ENCODE results near the gene MAP1B.
A peak's percentile ranks its signal among the peaks of the same experiment; 100 is the strongest.

MAP1B gene

DNA sequence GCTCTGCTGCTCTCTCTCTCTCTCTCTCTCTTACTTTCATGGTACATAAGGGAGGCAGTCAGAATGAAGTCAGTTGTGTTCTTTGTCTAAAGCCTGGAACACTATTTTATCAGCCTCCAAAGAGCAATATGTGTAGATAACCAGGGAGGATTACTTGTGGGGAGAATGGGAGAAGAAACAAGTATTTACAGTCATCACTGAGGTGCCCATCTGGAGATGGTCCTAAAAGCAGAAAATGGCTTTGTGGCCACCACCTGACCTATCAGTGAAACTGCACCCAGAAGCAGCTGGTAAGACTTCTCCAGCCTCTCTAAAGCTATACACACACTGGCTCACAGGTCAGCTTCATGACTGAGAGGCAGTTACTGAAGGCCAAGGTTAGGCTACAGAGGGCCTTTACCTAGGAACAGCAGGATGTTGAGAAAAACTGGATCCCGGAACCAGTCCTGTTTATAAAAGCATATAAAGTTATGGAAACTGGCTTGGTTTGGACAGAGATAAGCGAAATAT is 137.6 kb downstream of the MAP1B start:
- DNase-seq (ENCODE audit: insufficient read length, low spot score) (peak; percentile 27), FAIRE-seq (peak; percentile 91)

DNA sequence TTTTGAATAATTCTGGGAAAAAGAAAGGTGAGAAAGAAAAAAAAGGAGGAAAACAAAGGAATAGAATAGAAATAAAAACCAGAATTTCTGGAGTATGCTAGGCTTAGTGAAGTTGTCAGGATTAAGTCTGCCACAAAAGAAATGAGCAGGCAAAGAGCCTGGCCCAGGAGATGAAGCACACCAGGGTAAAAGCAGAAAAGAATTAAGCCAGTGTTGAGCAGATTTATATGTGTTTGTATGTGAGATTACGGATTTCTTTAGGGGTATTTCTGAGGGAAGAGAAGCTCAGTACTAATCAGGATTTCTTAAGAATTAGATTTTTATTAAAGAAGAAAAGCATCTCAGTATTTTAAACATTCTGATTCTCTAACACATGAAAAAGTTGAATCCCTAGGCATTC is 138.3 kb downstream of the MAP1B start:
- FAIRE-seq (no peak), DNase-seq (ENCODE audit: insufficient read length, low spot score) (no peak)

DNA sequence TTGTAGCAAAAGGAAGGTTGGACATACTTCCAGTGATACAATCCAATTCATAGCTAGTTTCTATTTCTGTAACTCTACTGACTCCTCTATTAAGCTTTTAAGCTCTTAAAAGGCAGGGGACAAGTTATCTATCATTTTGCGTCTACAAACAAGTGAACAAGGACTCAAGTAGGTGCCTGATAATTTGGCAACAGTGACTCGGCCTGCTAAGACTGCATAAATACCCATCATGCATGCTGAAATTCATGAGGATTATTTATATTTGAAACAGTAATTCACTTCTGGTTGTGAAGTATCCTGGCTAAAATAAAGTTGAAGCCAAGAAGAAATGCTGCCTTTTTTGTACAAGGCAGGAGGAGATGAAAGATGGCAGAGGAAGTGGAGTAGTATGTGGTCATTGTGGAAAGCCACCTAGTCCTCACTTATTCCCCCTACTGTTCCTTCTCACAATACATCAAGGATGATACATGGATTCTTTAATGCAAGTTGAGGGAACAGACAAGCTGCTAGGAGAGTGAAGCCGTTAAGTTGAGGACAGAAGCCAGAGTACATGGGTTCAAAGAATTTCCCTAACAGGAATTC is 138.8 kb downstream of the MAP1B start:
- FAIRE-seq (peak; percentile 78), DNase-seq (ENCODE audit: insufficient read length, low spot score) (no peak)

DNA sequence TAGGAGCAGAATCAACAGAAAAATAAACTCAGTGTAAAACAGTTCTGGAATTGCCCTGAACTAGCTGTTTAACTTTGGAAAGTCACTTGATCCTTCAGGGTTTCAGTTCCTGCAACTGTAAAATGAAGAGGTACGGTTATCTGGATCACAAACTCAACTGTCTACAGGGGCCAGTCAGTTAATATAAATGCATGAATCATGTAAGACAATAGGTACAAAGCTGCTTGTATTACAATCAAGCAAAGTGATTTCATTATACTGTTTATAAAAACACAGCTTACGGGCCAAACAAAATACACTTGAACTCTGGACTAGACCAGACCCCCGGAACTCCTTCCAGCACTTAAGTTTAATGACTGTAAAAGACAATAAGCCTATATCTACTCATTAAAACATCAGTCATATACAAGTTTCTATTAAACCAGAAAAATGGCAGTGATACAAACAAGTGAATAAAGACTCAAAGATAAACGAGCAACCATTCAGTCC is 139.7 kb downstream of the MAP1B start:
- FAIRE-seq (peak; percentile 18), DNase-seq (ENCODE audit: insufficient read length, low spot score) (no peak)

DNA sequence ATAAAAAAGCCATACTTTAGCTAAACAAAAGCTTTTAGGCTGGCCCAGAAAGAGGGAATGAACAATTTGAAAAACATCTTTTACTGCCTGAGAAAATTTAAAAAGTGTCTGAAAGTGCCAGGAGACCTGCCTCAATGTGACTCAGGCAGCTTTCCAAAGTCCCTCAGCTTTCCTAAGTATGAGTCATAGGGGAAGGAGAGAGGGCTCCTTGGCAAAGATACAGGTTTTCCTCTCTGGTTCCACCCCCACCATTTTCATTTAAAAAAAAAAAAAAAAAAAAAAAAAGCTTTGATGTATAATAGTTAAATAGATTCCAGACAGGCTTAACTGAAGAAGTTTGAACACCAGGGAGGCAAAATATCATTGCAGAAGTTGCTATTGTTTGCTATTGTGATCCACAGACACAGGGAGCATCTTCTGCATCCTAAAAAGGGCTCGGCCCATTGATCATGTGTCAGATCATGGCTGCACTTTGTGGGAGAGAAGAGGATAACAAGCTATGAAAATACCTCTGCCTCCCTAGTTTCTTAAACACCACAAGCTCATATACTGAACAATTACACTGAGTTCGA is 141.2 kb downstream of the MAP1B start:
- DNase-seq (ENCODE audit: insufficient read length, low spot score), result no peak
- no peak for FAIRE-seq

DNA sequence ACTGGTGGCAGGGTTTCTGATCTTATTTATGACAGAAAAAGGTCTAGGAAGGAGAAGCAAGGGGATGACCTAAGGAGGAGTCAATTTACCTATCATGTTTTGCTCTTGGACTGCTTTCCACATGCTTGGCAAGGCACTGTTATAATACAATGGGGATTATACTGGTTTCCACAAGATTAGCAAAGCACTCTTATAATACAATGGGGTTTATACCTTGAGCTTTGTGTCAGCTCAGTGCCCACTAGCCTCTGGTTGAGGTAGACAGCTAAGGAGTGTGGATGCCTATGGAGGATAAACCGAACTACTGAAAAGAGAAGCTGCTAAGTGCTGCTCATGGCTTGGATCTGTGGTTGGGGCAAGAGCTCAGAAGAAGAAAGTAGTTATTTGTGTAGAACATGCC is 144.1 kb downstream of the MAP1B start:
- FAIRE-seq (no peak), DNase-seq (ENCODE audit: insufficient read length, low spot score) (no peak)

DNA sequence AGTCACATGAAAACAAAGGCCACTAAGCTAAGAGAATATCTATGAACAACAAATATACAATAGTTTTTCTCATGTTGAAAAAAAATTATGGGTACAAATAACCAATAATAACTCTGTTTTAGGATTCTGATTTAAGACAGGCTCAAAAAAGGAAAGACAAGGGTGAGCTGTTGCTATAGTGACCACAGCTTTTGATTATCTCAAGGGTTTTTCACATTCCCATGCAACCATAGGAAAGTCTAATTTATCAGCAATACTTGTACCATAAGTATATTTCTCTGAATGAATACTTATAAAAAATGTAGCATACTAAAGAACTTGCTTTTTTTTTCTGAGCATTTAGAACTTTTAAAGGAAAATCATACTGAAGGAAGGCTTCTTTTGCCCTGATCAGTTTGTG is 144.7 kb downstream of the MAP1B start:
- FAIRE-seq (no peak), DNase-seq (ENCODE audit: insufficient read length, low spot score) (no peak)

DNA sequence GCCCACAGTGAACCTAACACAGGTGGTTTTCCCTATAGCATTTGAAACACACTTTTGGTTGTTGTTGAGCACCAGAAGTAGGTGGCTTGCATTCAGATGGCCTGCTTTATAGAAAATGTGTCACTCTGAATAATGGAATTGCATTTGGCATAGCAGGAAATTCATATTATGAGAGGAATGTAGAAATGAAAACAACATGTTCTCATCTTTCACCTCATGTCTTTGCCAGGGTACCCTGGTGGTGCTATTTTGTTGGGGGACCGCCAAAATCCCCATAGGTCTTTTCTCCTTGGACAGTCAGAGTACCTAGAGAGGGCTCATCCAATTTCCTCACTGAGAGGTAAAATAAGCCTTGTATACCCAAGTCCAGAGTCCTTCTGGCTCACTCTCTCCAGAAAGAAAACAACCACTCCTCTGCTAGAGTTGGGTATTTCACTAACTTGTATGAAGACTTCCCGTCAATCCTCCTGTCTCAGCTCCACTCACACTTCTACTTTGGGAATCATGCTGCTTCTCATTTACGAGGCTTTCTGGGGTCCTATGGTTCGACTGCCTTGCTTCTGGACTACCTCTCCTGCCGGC is 145.4 kb downstream of the MAP1B start:
- FAIRE-seq (no peak), DNase-seq (ENCODE audit: insufficient read length, low spot score) (no peak)

DNA sequence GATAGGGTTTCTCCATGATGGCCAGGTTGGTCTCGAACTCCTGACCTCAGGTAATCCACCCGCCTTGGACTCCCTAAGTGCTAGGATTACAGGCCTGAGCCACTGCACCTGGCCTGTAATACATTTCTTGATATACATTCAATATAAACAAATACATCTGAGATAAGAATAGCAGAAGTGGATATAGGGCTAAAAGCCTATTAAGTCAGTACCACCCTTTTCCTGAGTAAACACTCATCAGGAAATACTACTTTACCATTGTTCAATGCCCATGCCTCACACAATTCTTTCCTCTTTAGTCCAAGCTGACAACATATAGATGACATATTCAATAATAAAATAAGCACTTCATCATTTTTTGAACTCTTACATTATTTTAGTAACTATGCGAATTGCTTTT is 148.0 kb downstream of the MAP1B start:
- FAIRE-seq (no peak), DNase-seq (ENCODE audit: insufficient read length, low spot score) (no peak)

DNA sequence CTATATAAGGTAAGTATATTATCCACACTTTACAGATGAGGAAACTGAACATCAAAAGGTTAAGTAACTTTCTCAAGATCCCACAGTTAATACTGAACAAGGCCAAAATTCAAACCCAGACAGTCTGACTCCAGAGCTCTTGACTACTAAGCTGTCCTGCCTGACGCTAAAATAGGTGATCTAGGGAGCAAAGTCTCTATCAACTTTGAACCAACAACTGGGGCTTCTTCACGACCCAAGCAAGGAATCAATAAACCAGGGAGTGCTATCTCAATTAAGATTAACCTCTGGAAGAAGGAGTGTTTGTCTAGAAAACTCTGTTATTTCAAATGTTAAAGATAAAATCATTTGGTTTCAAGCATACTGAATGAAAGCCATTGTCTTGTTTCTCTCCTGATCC is 148.4 kb downstream of the MAP1B start:
- DNase-seq (ENCODE audit: insufficient read length, low spot score) (no peak), FAIRE-seq (no peak)

DNA sequence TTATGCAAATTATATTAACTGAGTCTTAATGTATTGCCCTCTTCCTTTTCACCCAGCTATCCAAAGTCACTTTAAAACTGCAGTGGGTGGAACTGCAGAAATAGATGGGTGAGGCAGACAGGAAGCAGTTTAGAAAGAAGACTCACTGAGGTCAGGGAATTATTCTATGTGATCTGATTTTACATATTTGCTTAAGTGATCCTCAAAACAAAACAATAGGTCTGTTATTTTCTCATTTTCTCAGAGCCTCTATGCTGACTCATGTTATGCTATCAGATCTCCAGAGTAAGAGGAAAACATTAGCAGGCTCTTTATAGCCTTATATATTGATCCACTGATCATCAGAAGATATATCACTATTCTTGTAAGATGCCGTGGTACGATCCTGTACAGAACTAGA is 149.3 kb downstream of the MAP1B start:
- FAIRE-seq, result no peak

More for the DNA sequence above, 149.3 kb downstream of the MAP1B start:
- DNase-seq (ENCODE audit: insufficient read length, low spot score), result no peak

All from GM19239 (cell line).